ENCODE measurements around the gene TEKT3.

TEKT3 gene

DNA sequence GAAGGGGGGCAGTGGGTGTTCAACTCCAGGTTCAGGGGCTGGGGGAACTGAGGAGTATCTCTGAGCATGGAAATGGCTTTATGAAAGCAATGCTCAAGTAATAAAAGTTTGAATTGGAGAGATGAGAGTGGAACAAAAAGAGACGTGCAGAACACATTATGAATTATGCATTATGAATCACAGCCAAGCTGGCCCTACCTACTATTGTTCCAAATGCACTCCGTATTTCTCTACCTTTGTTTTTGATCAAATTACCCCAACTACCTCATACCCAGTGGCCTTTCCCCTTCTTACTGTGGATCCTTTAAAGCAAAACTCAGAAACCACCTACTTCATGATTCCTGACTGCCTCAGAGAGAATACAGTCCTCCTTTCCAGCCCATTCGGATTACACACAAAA is 38.1 kb downstream of the TEKT3 start:
- TF ChIP-seq, protein P1, sequence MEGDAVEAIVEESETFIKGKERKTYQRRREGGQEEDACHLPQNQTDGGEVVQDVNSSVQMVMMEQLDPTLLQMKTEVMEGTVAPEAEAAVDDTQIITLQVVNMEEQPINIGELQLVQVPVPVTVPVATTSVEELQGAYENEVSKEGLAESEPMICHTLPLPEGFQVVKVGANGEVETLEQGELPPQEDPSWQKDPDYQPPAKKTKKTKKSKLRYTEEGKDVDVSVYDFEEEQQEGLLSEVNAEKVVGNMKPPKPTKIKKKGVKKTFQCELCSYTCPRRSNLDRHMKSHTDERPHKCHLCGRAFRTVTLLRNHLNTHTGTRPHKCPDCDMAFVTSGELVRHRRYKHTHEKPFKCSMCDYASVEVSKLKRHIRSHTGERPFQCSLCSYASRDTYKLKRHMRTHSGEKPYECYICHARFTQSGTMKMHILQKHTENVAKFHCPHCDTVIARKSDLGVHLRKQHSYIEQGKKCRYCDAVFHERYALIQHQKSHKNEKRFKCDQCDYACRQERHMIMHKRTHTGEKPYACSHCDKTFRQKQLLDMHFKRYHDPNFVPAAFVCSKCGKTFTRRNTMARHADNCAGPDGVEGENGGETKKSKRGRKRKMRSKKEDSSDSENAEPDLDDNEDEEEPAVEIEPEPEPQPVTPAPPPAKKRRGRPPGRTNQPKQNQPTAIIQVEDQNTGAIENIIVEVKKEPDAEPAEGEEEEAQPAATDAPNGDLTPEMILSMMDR (IDR thresholded peaks at IDR 0.05; ENCODE audit: borderline replicate concordance, insufficient read depth, low read depth, low read length), result no peak
- no peak overlapping the region for H3K4me3 ChIP-seq (ENCODE audit: low read depth, low read length)

DNA sequence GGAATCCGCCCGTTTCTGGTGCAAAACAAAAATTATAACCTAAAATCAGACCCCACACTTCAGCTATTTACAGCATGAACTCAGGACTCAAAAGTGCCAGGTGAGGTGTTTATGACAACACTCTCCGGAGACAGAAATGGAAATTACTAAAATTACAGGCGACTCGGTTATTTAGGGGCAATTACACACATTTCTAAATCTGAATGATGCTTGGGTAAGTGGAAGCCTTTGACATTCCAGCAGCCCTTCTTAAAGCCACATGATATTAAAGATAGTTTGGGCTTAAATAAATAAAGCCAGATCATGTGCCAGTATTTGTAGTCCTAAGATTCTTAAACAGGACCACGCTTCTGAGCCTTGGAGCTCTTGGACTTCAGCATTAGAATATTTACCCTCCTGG is 39.6 kb downstream of the TEKT3 start:
- TF ChIP-seq, protein P1 (IDR thresholded peaks at IDR 0.05; ENCODE audit: borderline replicate concordance, insufficient read depth, low read depth, low read length), result no peak
- no peak overlapping the region for H3K4me3 ChIP-seq (ENCODE audit: low read depth, low read length)

DNA sequence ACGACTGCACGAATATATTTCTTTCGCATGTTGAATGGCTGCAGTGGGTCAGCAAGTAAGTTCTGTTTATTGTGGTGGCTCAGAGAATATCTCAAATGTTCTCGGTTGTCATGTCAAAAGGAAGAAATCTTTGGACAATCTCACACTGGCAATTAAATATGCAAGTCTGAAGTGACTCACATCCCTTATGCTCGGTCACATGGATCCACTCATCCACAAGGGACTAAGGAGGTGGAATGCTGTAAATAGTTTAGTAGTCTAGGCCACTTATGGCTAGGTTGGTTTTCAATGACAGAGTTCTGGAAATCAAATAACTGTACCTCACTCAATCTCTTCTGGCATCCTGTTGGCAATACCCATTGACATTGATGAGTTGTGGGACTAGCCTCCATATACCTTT is 43.2 kb downstream of the TEKT3 start:
- TF ChIP-seq, protein P1 (IDR thresholded peaks at IDR 0.05; ENCODE audit: borderline replicate concordance, insufficient read depth, low read depth, low read length), result no peak
- no peak overlapping the region for H3K4me3 ChIP-seq (ENCODE audit: low read depth, low read length)

DNA sequence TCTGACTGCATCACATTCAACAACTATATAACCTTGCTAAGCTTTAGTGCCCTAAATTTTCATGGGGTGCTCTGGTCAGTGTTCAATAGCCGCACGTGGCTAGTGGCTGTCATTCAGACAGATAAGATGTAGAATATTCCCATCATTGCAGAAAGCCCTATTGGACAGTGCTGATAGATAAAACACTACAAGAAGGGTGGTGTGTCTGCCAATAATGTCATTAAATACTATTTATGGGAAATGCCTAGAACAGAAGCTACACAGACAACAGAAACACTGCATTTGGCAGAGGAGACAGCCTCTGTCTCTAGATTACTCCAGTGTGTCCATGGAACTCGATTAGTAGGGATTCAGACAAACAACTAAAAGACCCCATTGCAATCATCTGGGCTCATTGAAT is 47.8 kb downstream of the TEKT3 start:
- TF ChIP-seq, protein P1 (IDR thresholded peaks at IDR 0.05; ENCODE audit: borderline replicate concordance, insufficient read depth, low read depth, low read length), result no peak
- H3K4me3 ChIP-seq (ENCODE audit: low read depth, low read length), result no peak overlapping the region

DNA sequence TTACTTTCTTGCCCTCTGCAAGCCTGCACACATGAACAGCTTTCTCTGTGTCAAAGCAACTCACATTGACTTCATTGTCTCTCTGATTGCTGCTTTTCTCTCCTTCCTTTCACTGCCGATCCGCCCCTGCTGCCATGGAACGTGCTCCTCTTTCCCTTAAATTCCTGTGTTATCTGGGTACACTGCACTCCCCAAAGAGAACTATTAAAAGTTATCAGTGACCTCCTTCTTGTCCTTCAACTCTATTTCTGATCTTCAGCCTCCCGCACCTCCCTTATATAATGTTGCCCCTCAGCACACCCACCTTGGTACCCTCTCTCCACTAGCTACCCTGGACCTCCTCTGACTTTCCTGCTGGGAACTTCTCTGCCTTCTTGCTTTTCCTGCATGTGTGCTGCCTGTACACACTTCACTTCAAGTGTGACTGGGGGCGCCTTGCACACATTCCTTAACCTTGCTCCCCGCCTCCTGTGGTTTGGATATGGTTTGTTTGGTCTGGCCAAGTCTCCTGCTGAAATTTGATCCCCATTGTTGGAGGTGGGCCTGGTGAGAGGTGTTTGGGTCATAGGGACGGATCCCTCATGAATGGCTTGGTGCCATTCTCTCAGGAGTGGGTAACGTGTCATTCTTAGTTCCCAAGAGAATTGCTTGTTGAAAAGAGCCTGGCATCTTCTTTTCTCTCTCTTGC is 49.6 kb downstream of the TEKT3 start:
- H3K4me3 ChIP-seq (ENCODE audit: low read depth, low read length), result no peak overlapping the region
- TF ChIP-seq, protein P1 (IDR thresholded peaks at IDR 0.05; ENCODE audit: borderline replicate concordance, insufficient read depth, low read depth, low read length), result no peak

DNA sequence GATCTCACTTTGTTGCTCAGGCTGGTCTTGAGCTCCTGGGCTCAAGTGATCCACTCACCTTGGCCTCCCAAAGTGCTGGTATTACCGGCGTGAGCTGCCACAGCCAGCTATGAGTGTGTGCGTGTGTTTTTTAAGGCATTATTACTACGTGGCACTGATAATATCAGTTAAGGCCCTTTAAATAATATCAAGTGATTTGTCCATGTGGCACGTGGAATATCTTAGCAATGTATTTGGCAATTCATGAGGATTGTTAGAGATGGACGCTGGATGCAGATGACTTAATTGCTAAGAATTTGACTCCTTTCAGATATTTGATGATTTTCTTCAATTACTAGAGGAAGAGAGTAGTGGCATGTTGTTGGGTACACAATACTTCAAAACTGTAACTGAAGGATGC is 50.8 kb downstream of the TEKT3 start:
- TF ChIP-seq, protein P1 (IDR thresholded peaks at IDR 0.05; ENCODE audit: borderline replicate concordance, insufficient read depth, low read depth, low read length), result no peak
- H3K4me3 ChIP-seq (ENCODE audit: low read depth, low read length), result no peak overlapping the region
